ENCODE results near the gene NRG3. TPM values are rescaled to one million over a fixed set of nuclear protein-coding genes. Genes with fewer than 3 reads are reported as not detected.

NRG3 gene
- total and polyA plus RNA-seq, 2 donors (not counting 1 experiment from before 2014, with no cell fraction given), result not detected

DNA sequence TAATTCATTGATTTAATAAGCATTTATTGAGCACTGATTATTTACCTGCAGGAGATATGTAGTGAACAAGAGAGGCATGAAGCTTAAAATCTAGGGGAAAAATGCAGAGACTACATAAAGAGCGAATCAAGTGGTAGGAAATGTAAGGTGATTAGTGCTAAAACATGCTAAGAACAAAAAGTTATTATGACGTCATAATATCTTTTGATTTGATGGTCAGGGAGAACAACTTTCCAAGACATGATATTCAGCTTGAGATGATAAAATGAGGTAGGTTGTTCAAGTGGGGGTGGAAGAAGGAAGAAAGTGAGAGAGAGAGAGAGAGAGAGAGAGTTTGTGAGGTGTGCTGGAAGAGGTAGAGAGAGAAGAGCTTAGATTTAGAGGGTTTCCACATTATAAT, 317.7 kb downstream of the NRG3 start:
- Histone ChIP-seq H3K79me2 (ENCODE audit: control insufficient read depth, insufficient read depth, low read length) (no peaks in the 10 kb centered on the region), H2AFZ (ENCODE audit: low read length) (no peak overlapping the region), H3K4me2 (ENCODE audit: extremely low read depth, insufficient read depth, low read length) (no peak overlapping the region), H3K27me3 (ENCODE audit: control insufficient read depth, insufficient read depth, low read length) (no peaks in the 10 kb centered on the region), H3K36me3 (ENCODE audit: control insufficient read depth, insufficient read depth, low read length) (no peaks in the 10 kb centered on the region), H4K20me1 (ENCODE audit: control insufficient read depth, extremely low read depth, insufficient read depth, low read length) (no peaks in the 10 kb centered on the region), H3K27ac (ENCODE audit: insufficient read depth, low read length) (no peak overlapping the region), H3K4me3 (replicated peaks in 1 of 4; ENCODE audit: control extremely low read depth in 1 of 4, insufficient read depth in 1 of 4, low read depth in 3 of 4, low read length in 4 of 4) (no peak overlapping the region), H3K4me1 (ENCODE audit: control insufficient read depth, extremely low read depth, insufficient read depth, low read length) (no peaks in the 10 kb centered on the region), H3K9ac (ENCODE audit: insufficient read depth, low read length) (no peak overlapping the region), H3K9me3 (ENCODE audit: control insufficient read depth, insufficient read depth, low read depth, low read length) (no peaks in the 10 kb centered on the region)
- no peak for DNase-seq (ENCODE audit: low read depth in 2 of 2)
- no peak for TF ChIP-seq EZH2 (IDR thresholded peaks at IDR 0.05; ENCODE audit: low read length, missing control alignments)
- TF ChIP-seq, protein P1, sequence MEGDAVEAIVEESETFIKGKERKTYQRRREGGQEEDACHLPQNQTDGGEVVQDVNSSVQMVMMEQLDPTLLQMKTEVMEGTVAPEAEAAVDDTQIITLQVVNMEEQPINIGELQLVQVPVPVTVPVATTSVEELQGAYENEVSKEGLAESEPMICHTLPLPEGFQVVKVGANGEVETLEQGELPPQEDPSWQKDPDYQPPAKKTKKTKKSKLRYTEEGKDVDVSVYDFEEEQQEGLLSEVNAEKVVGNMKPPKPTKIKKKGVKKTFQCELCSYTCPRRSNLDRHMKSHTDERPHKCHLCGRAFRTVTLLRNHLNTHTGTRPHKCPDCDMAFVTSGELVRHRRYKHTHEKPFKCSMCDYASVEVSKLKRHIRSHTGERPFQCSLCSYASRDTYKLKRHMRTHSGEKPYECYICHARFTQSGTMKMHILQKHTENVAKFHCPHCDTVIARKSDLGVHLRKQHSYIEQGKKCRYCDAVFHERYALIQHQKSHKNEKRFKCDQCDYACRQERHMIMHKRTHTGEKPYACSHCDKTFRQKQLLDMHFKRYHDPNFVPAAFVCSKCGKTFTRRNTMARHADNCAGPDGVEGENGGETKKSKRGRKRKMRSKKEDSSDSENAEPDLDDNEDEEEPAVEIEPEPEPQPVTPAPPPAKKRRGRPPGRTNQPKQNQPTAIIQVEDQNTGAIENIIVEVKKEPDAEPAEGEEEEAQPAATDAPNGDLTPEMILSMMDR (conservative IDR thresholded peaks at IDR 0.05 in 1 of 2, IDR thresholded peaks at IDR 0.05 in 1 of 2; ENCODE audit: low read depth in 1 of 2, low read length in 2 of 2), result no peak

DNA sequence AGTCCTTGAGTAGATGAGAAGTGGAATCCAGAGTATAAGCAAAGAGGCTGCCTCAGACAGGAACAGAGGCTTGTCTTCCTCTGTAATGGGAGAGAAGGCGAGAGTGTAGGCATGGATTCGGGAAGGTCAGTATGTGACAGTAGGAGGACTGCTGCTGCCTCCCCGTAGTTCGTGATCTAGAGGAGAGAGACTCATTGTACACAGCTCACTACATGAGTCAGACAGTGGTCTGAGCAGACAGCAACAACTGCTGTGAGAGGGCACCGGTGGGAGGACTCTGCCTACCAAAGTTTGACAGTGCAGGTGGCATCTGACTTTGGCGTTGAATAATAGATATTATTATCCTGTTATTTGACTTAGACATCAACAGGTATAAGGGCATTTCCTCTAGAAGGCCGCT, 319.4 kb downstream of the NRG3 start:
- Histone ChIP-seq H3K36me3 (ENCODE audit: control insufficient read depth, insufficient read depth, low read length) (no peaks in the 10 kb centered on the region), H3K27me3 (ENCODE audit: control insufficient read depth, insufficient read depth, low read length) (no peaks in the 10 kb centered on the region), H3K4me1 (ENCODE audit: control insufficient read depth, extremely low read depth, insufficient read depth, low read length) (no peaks in the 10 kb centered on the region), H3K79me2 (ENCODE audit: control insufficient read depth, insufficient read depth, low read length) (no peaks in the 10 kb centered on the region), H3K4me2 (ENCODE audit: extremely low read depth, insufficient read depth, low read length) (no peak overlapping the region), H3K9ac (ENCODE audit: insufficient read depth, low read length) (no peak overlapping the region), H2AFZ (ENCODE audit: low read length) (no peak overlapping the region), H3K4me3 (replicated peaks in 1 of 4; ENCODE audit: control extremely low read depth in 1 of 4, insufficient read depth in 1 of 4, low read depth in 3 of 4, low read length in 4 of 4) (no peak overlapping the region), H3K9me3 (ENCODE audit: control insufficient read depth, insufficient read depth, low read depth, low read length) (no peaks in the 10 kb centered on the region), H4K20me1 (ENCODE audit: control insufficient read depth, extremely low read depth, insufficient read depth, low read length) (no peaks in the 10 kb centered on the region), H3K27ac (ENCODE audit: insufficient read depth, low read length) (no peak overlapping the region)
- no peak for TF ChIP-seq EZH2 (IDR thresholded peaks at IDR 0.05; ENCODE audit: low read length, missing control alignments)
- TF ChIP-seq, protein P1 (conservative IDR thresholded peaks at IDR 0.05 in 1 of 2, IDR thresholded peaks at IDR 0.05 in 1 of 2; ENCODE audit: low read depth in 1 of 2, low read length in 2 of 2), result no peak
- no peak for DNase-seq (ENCODE audit: low read depth in 2 of 2)

DNA sequence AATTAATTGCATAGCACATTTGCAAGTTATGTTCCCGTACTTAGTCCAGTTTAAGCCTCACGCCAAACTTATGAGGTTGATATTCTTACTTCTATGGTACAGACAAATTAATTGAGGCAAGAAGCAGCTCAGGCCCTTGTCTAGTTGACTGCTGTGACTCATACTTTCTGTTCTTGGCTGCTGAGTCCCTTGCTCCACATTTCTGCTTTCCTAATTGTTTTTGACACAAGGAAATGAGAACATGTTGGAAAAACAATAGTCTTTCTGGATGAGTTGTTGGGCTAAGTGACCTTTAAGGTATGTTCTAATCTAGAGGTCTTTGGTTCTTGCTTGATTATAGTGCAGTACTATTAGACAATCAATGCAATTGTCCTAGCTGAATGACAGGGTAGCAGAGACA, 331.8 kb downstream of the NRG3 start:
- Histone ChIP-seq H2AFZ (ENCODE audit: low read length) (no peak overlapping the region), H3K27ac (ENCODE audit: insufficient read depth, low read length) (no peak overlapping the region), H3K79me2 (ENCODE audit: control insufficient read depth, insufficient read depth, low read length) (no peaks in the 10 kb centered on the region), H3K9me3 (ENCODE audit: control insufficient read depth, insufficient read depth, low read depth, low read length) (no peaks in the 10 kb centered on the region), H3K36me3 (ENCODE audit: control insufficient read depth, insufficient read depth, low read length) (no peaks in the 10 kb centered on the region), H3K4me1 (ENCODE audit: control insufficient read depth, extremely low read depth, insufficient read depth, low read length) (no peaks in the 10 kb centered on the region), H3K4me2 (ENCODE audit: extremely low read depth, insufficient read depth, low read length) (no peak overlapping the region), H3K9ac (ENCODE audit: insufficient read depth, low read length) (no peak overlapping the region), H3K27me3 (ENCODE audit: control insufficient read depth, insufficient read depth, low read length) (no peaks in the 10 kb centered on the region), H4K20me1 (ENCODE audit: control insufficient read depth, extremely low read depth, insufficient read depth, low read length) (no peaks in the 10 kb centered on the region), H3K4me3 (replicated peaks in 1 of 4; ENCODE audit: control extremely low read depth in 1 of 4, insufficient read depth in 1 of 4, low read depth in 3 of 4, low read length in 4 of 4) (no peak overlapping the region)
- TF ChIP-seq EZH2 (IDR thresholded peaks at IDR 0.05; ENCODE audit: low read length, missing control alignments), result no peak
- TF ChIP-seq, protein P1 (conservative IDR thresholded peaks at IDR 0.05 in 1 of 2, IDR thresholded peaks at IDR 0.05 in 1 of 2; ENCODE audit: low read depth in 1 of 2, low read length in 2 of 2), result no peak
- DNase-seq (ENCODE audit: low read depth in 2 of 2), result peak in 1 of 2 donors; percentile 11

All from fibroblast of lung (primary cell).